Neural cell (in vitro differentiated cells): ENCODE results near the gene KCNT1. TPM values are rescaled to one million over a fixed set of nuclear protein-coding genes. Genes with fewer than 3 reads are reported as not detected.

Experiments
- H2AFZ ChIP-seq: fragments of 200-600, 300-800 bp; sonication (generic), shearing (Covaris generic); 2 replicates; pipeline ENCODE4 v1.6.0; 2014; ENCODE audit warnings: low read depth, mild to moderate bottlenecking, antibody characterized with exemption, low read length, moderate library complexity
- H3F3A ChIP-seq: fragments of 200-600 bp; shearing (Covaris generic); 2 replicates; pipeline ENCODE4 v1.6.1; 2016; ENCODE audit warnings: mild to moderate bottlenecking, moderate library complexity, mixed read lengths, antibody characterized with exemption, low read length; ENCODE audit not compliant: insufficient read depth, poor library complexity, severe bottlenecking
- H3K27ac ChIP-seq: fragments of 200-600, 300-800 bp; sonication (generic), shearing (Covaris generic); 2 replicates; pipeline ENCODE4 v1.5.1; 2014; ENCODE audit warnings: mild to moderate bottlenecking, low read length, moderate library complexity
- H3K27me3 ChIP-seq: fragments of 300-800, 200-600 bp; sonication (generic), shearing (Covaris generic); 2 replicates; pipeline ENCODE4 v1.6.0; 2014; ENCODE audit warnings: mild to moderate bottlenecking, low read depth, low read length, moderate library complexity; ENCODE audit not compliant: insufficient read depth
- H3K36me3 ChIP-seq: fragments of 300-800, 200-600 bp; sonication (generic), shearing (Covaris generic); 2 replicates; pipeline ENCODE4 v1.5.1; 2014; ENCODE audit warnings: mild to moderate bottlenecking, antibody characterized with exemption, low read length, moderate library complexity; ENCODE audit not compliant: insufficient read depth
- H3K4me2 ChIP-seq: fragments of 300-800, 200-600 bp; sonication (generic), shearing (Covaris generic); 2 replicates; pipeline ENCODE4 v1.6.0; 2014; ENCODE audit warnings: mild to moderate bottlenecking, low read length
- H3K4me3 ChIP-seq: fragments of 300-800, 200-600 bp; sonication (generic), shearing (Covaris generic); 2 replicates; pipeline ENCODE4 v1.5.1; 2014; ENCODE audit warnings: mild to moderate bottlenecking, low read length, moderate library complexity
- H3K79me2 ChIP-seq: fragments of 200-600 bp; shearing (Covaris generic); replicated peaks from 2 replicates; pipeline ENCODE4 v1.6.0; 2014; ENCODE audit warnings: mild to moderate bottlenecking, low read length, moderate library complexity; ENCODE audit not compliant: insufficient read depth
- H3K9ac ChIP-seq: fragments of 300-800, 200-600 bp; sonication (generic), shearing (Covaris generic); 2 replicates; pipeline ENCODE4 v1.6.1; 2016; ENCODE audit warnings: mild to moderate bottlenecking, low read length, mixed read lengths
- H3K9me2 ChIP-seq: fragments of 200-600 bp; shearing (Covaris generic); 2 replicates; pipeline ENCODE4 v1.6.1; 2016; ENCODE audit warnings: mild to moderate bottlenecking, low read length, mixed read lengths; ENCODE audit not compliant: insufficient read depth
- H3K9me3 ChIP-seq: fragments of 200-600, 300-800 bp; sonication (generic), shearing (Covaris generic); 2 replicates; pipeline ENCODE4 v1.6.1; 2016; ENCODE audit warnings: mild to moderate bottlenecking, mixed run types, low read length, moderate library complexity, mixed read lengths
- H4K20me1 ChIP-seq: fragments of 200-600 bp; shearing (Covaris generic); 2 replicates; pipeline ENCODE4 v1.6.1; 2016; ENCODE audit warnings: mild to moderate bottlenecking, mixed run types; ENCODE audit not compliant: insufficient read depth
- EP300 ChIP-seq: fragments of 450-650 bp; conservative IDR thresholded peaks from 2 replicates; pipeline ENCODE4 v1.6.1; 2014; ENCODE audit warnings: antibody characterized with exemption, mild to moderate bottlenecking, moderate library complexity; ENCODE audit not compliant: poor library complexity, severe bottlenecking
- EZH2 ChIP-seq: fragments of 200-600, 300-800 bp; shearing (Covaris generic), sonication (generic); IDR thresholded peaks from 2 replicates; pipeline ENCODE4 v1.6.1; 2014; ENCODE audit warnings: antibody characterized with exemption, low read length, borderline replicate concordance, mild to moderate bottlenecking; ENCODE audit not compliant: insufficient read depth, poor library complexity, severe bottlenecking
- MXI1 ChIP-seq: fragments of 450-650 bp; conservative IDR thresholded peaks from 2 replicates; pipeline ENCODE4 v1.6.1; 2014; ENCODE audit warnings: antibody characterized with exemption, mild to moderate bottlenecking; ENCODE audit not compliant: poor library complexity, severe bottlenecking
- POLR2AphosphoS5 ChIP-seq: IDR thresholded peaks from 2 replicates; pipeline ENCODE4 v1.6.1; 2012
- RAD21 ChIP-seq: fragments of 450-650 bp; conservative IDR thresholded peaks from 2 replicates; pipeline ENCODE4 v1.6.1; 2014; ENCODE audit warnings: antibody characterized with exemption, mild to moderate bottlenecking, moderate library complexity
- SMC3 ChIP-seq: fragments of 450-650 bp; conservative IDR thresholded peaks from 2 replicates; pipeline ENCODE4 v1.6.1; 2014; ENCODE audit warnings: antibody characterized with exemption, mild to moderate bottlenecking, moderate library complexity; ENCODE audit not compliant: poor library complexity
- TAF1 ChIP-seq: IDR thresholded peaks from 2 replicates; pipeline ENCODE4 v1.6.1; 2012; ENCODE audit warnings: low read depth
- polyA plus RNA-seq: library from polyadenylated mRNA; depleted of rRNA; stranded (reverse); fragments of >200 nt; gene quantifications from 2 replicates; pipeline ENCODE4 v1.2.3, GENCODE V29; 2014
- TF ChIP-seq, protein P1 (sequence below): fragments of 450-650 bp; IDR thresholded peaks from 2 replicates; pipeline ENCODE4 v1.5.1; 2014; ENCODE audit warnings: antibody characterized with exemption, mild to moderate bottlenecking, moderate library complexity; ENCODE audit not compliant: poor library complexity, severe bottlenecking
- TF ChIP-seq, protein P2 (sequence below): IDR thresholded peaks from 2 replicates; pipeline ENCODE4 v1.6.1; 2012; ENCODE audit warnings: borderline replicate concordance

The KCNT1 gene
- polyA plus RNA-seq, 1 donor from 2014 or later = 0.67 TPM

DNA sequence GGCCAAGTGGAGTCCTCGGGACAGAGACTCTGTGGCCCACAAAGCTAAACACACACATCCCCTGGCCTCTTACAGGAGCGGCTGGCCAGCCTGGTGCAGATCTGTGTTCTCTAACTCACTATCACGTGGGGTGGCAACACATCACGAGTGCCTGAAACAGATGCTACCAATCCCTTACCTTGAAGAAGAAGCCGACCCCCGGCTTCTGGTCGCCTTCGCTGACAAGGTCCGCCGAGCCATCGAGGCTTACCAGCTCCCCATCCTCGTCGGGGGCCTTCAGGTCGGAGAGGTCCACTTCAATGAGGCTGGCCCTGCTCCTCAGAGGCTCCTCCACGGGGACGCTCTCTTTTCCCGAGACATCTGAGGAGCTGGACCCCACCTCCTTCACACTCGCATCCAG lies 118.7 kb downstream of the KCNT1 start:
- no peaks in the 10 kb centered on the region for H3K9me3 ChIP-seq
- no peaks in the 10 kb centered on the region for H3F3A ChIP-seq
- no peak overlapping the region for H3K4me3 ChIP-seq
- TF ChIP-seq, protein P1, sequence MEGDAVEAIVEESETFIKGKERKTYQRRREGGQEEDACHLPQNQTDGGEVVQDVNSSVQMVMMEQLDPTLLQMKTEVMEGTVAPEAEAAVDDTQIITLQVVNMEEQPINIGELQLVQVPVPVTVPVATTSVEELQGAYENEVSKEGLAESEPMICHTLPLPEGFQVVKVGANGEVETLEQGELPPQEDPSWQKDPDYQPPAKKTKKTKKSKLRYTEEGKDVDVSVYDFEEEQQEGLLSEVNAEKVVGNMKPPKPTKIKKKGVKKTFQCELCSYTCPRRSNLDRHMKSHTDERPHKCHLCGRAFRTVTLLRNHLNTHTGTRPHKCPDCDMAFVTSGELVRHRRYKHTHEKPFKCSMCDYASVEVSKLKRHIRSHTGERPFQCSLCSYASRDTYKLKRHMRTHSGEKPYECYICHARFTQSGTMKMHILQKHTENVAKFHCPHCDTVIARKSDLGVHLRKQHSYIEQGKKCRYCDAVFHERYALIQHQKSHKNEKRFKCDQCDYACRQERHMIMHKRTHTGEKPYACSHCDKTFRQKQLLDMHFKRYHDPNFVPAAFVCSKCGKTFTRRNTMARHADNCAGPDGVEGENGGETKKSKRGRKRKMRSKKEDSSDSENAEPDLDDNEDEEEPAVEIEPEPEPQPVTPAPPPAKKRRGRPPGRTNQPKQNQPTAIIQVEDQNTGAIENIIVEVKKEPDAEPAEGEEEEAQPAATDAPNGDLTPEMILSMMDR = no peak
- no peak for TF ChIP-seq SMC3
- H2AFZ ChIP-seq = no peak overlapping the region
- no peaks in the 10 kb centered on the region for H3K36me3 ChIP-seq
- H4K20me1 ChIP-seq = peaks cover 7% of the 10 kb centered on the region
- no peaks in the 10 kb centered on the region for H3K9me2 ChIP-seq
- H3K27me3 ChIP-seq = no peaks in the 10 kb centered on the region
- H3K79me2 ChIP-seq = peaks cover 8% of the 10 kb centered on the region
- no peak overlapping the region for H3K4me2 ChIP-seq
- no peak overlapping the region for H3K27ac ChIP-seq
- H3K9ac ChIP-seq = no peak overlapping the region

DNA sequence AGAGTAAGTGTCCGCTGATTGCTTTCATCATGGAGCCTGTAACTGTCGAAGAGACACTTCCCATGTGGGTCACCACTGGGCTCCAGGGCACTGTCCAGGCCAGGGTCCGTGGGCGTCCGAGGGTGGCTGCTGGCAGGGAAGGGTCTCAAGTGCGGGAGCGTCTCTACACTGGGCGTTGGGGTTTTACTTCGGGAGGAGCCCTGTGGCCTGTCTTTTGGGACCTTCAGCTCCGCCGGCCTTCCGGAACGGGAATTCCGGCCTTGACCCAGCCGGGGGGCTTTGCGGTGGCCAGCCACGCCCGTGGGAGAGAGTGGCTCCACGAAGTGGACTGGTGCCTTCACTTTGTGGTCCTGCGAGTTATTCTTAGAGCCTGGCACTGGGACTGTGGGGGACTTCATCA lies 119.1 kb downstream of the KCNT1 start:
- Histone ChIP-seq H3K27ac (no peak overlapping the region), H4K20me1 (peaks cover 7% of the 10 kb centered on the region), H3K9me3 (no peaks in the 10 kb centered on the region), H2AFZ (no peak overlapping the region), H3K9ac (no peak overlapping the region), H3K27me3 (no peaks in the 10 kb centered on the region), H3K79me2 (peaks cover 8% of the 10 kb centered on the region), H3K36me3 (no peaks in the 10 kb centered on the region), H3K4me2 (no peak overlapping the region), H3K9me2 (no peaks in the 10 kb centered on the region), H3K4me3 (no peak overlapping the region), H3F3A (no peaks in the 10 kb centered on the region)
- TF ChIP-seq EZH2 (no peak), POLR2AphosphoS5 (no peak), SMC3 (no peak)

DNA sequence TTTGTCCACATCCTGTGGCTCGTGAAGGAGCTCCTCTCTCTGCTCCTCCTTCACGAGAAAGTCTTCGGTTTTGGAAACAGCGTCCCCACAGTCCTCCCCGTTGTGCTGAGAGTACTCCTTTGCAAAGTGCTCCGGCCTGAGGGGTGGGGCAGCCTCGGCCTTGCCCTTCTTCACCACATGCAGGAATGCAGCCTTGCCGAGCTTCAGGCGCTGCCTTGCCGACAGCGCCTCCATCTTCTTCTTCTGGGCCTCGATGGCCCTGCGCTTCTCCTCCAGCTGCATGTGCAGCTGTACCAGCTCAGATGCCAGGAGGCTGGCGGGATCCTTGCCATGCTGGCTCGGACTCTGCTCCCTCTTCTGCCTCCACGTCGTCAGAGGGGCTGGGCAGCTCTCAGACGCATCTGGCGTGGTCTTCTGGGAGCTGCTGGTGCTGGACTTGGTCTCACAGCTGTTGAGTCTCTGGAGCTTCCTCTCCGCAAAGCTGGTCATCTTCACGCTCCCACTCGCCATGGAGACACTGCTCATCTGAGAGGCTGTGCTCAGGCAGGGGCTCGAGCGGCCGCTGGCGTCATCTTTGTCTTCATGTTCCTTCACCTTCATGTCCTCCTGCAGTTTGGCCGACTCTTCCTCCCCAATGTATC lies 119.9 kb downstream of the KCNT1 start:
- H3K4me2 ChIP-seq = no peak overlapping the region
- no peaks in the 10 kb centered on the region for H3K36me3 ChIP-seq
- TF ChIP-seq EZH2 = no peak
- no peak for TF ChIP-seq SMC3
- no peak for TF ChIP-seq RAD21
- TF ChIP-seq, protein P2, sequence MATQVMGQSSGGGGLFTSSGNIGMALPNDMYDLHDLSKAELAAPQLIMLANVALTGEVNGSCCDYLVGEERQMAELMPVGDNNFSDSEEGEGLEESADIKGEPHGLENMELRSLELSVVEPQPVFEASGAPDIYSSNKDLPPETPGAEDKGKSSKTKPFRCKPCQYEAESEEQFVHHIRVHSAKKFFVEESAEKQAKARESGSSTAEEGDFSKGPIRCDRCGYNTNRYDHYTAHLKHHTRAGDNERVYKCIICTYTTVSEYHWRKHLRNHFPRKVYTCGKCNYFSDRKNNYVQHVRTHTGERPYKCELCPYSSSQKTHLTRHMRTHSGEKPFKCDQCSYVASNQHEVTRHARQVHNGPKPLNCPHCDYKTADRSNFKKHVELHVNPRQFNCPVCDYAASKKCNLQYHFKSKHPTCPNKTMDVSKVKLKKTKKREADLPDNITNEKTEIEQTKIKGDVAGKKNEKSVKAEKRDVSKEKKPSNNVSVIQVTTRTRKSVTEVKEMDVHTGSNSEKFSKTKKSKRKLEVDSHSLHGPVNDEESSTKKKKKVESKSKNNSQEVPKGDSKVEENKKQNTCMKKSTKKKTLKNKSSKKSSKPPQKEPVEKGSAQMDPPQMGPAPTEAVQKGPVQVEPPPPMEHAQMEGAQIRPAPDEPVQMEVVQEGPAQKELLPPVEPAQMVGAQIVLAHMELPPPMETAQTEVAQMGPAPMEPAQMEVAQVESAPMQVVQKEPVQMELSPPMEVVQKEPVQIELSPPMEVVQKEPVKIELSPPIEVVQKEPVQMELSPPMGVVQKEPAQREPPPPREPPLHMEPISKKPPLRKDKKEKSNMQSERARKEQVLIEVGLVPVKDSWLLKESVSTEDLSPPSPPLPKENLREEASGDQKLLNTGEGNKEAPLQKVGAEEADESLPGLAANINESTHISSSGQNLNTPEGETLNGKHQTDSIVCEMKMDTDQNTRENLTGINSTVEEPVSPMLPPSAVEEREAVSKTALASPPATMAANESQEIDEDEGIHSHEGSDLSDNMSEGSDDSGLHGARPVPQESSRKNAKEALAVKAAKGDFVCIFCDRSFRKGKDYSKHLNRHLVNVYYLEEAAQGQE = no peak
- TF ChIP-seq EP300 = no peak
- TF ChIP-seq POLR2AphosphoS5 = no peak
- no peak for TF ChIP-seq MXI1
- no peak for TF ChIP-seq TAF1
- TF ChIP-seq, protein P1 = no peak
- H3K79me2 ChIP-seq = peaks cover 15% of the 10 kb centered on the region
- no peak overlapping the region for H2AFZ ChIP-seq
- H3K9me2 ChIP-seq = no peaks in the 10 kb centered on the region
- no peak overlapping the region for H3K4me3 ChIP-seq
- no peak overlapping the region for H3K27ac ChIP-seq
- peaks cover 7% of the 10 kb centered on the region for H4K20me1 ChIP-seq
- no peaks in the 10 kb centered on the region for H3F3A ChIP-seq
- H3K9ac ChIP-seq = no peak overlapping the region
- no peaks in the 10 kb centered on the region for H3K27me3 ChIP-seq
- H3K9me3 ChIP-seq = no peaks in the 10 kb centered on the region
